Measurements from ENCODE around the gene CHIC1. TPM values are rescaled to one million over a fixed set of nuclear protein-coding genes. Genes with fewer than 3 reads are reported as not detected.
"Not testable (repeated sequence)": the region's sequence is repeated elsewhere in the genome, so short reads cannot be mapped to it uniquely, and the experiment has no call there.

The CHIC1 gene
- total RNA-seq, 1 donor from 2014 or later, result 7.6 TPM

- Mint-ChIP-seq H3K27me3 (no peaks in the 10 kb centered on the region), H3K27ac (no peak overlapping the region), H3K9me3 (ENCODE audit: low read depth) (peaks cover 8% of the 10 kb centered on the region), H3K36me3 (ENCODE audit: insufficient read depth) (peaks cover 2% of the 10 kb centered on the region), H3K4me3 (ENCODE audit: low read depth) (no peak overlapping the region), H3K4me1 (ENCODE audit: low read depth) (no peaks in the 10 kb centered on the region)
- no peak for TF ChIP-seq CTCF (IDR thresholded peaks at IDR 0.05; ENCODE audit: unreplicated experiment)
- DNase-seq (ENCODE audit: low spot score, unreplicated experiment), result no peak
Measured at GRCh38 chrX:73681408-73681807, 118.4 kb downstream of the CHIC1 start.

- H3K27ac Mint-ChIP-seq, result no peak overlapping the region
- H3K36me3 Mint-ChIP-seq (ENCODE audit: insufficient read depth), result peaks cover 7% of the 10 kb centered on the region
- H3K9me3 Mint-ChIP-seq (ENCODE audit: low read depth), result peaks cover 3% of the 10 kb centered on the region
- no peak for DNase-seq (ENCODE audit: low spot score, unreplicated experiment)
- no peaks in the 10 kb centered on the region for H3K4me1 Mint-ChIP-seq (ENCODE audit: low read depth)
- no peak overlapping the region for H3K4me3 Mint-ChIP-seq (ENCODE audit: low read depth)
- TF ChIP-seq CTCF (IDR thresholded peaks at IDR 0.05; ENCODE audit: unreplicated experiment), result no peak
- no peaks in the 10 kb centered on the region for H3K27me3 Mint-ChIP-seq
Measured at GRCh38 chrX:73683236-73683859, 120.4 kb downstream of the CHIC1 start.

- not testable (repeated sequence) for DNase-seq (ENCODE audit: low spot score, unreplicated experiment); H3K36me3 Mint-ChIP-seq (ENCODE audit: insufficient read depth); H3K4me1 Mint-ChIP-seq (ENCODE audit: low read depth); H3K4me3 Mint-ChIP-seq (ENCODE audit: low read depth); H3K27me3 Mint-ChIP-seq; H3K27ac Mint-ChIP-seq
- peaks cover 33% of the 10 kb centered on the region for H3K9me3 Mint-ChIP-seq (ENCODE audit: low read depth)
Measured at GRCh38 chrX:73707014-73707413, 144.0 kb downstream of the CHIC1 start.

- Mint-ChIP-seq H3K4me3 (ENCODE audit: low read depth) (no peak overlapping the region), H3K27ac (no peak overlapping the region), H3K9me3 (ENCODE audit: low read depth) (peaks cover 8% of the 10 kb centered on the region), H3K4me1 (ENCODE audit: low read depth) (no peaks in the 10 kb centered on the region), H3K27me3 (no peaks in the 10 kb centered on the region), H3K36me3 (ENCODE audit: insufficient read depth) (no peaks in the 10 kb centered on the region)
- no peak for DNase-seq (ENCODE audit: low spot score, unreplicated experiment)
- TF ChIP-seq CTCF (IDR thresholded peaks at IDR 0.05; ENCODE audit: unreplicated experiment), result no peak
Measured at GRCh38 chrX:73728602-73729001, 165.6 kb downstream of the CHIC1 start.

Other genes with a start within 250 kb of the CHIC1 start
- not detected in 2 replicates for gene CDX4, start 116.1 kb upstream of the CHIC1 start, total RNA-seq

Measured in progenitor cell of endocrine pancreas (in vitro differentiated cells).